ENCODE data around the gene COL4A2.

The COL4A2 gene

DNA sequence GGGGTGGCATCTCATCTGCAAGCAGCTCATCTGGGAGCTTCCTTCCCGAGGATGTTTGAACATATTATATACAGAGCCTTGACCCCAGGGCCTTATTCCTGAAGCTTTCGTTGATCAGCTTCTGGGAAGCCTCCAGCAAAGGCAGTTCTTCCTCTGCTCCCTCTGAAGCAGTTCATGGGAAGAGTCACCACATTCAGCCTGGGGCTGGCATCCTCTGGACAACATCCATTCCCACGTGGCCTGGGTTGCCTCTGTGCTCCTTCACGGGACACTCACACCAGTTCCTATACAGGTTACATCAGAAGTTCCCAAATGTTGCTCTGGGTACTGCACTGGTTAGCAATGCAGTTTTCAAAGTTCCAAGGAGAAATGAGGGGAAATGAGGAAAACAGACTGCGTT lies 29.6 kb downstream of the COL4A2 start:
- in situ Hi-C loops (cut with MboI; ENCODE audit: low sequenced_read_pairs) = no loop called here

DNA sequence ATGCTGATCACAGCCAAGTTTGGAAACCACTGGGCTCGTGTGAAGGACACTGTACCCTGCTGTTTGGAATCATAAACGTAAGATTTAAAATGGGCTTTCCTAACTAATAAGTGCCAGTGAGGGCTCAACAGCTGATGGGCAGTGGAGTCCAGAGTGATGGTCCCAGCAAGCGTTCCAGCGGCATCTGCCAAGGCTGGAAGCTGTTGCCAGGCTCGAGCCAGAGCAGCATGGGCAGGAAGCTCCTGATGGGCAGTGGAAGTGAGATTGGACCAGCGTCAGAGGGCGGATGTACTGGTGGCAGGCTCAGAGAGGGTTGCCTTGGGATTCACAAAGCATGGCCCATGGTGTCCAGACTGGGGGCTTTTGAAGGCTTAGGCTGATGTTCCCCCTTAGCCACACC lies 30.2 kb downstream of the COL4A2 start:
- in situ Hi-C loops (cut with MboI; ENCODE audit: low sequenced_read_pairs) = no loop called here

DNA sequence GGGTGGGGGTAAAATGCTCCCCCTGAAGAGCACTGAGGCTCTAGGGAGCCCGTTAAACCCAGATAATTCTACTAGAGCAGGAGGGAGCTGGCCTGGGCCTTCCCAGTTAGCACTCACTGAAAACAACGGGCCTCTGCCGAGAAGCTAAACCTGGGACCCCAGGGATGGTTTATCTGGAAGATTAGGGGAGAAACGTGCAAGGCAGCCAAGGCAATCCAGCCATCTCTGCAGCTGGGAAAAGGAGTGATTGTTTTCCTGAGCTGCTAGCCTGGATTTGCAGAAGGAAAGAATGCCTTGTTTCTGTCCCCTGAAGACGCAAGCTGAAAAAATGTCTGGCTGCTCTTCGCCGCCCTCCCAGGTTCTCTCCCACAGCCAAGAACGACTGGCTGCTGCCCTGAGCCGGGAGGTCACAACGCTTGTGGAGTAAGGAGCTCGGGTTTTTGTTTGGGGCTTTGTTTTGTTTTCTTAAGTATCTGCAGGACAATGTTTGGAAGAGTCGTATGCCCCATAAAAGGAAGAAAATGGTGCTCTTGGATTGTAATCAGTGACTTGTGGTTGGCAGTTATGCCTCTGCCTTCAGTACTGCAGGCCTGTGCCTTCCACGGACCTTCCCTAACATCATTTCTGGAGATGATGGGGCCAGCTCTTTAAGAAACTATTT lies 31.5 kb downstream of the COL4A2 start:
- in situ Hi-C loops (cut with MboI; ENCODE audit: low sequenced_read_pairs) = no loop called here

DNA sequence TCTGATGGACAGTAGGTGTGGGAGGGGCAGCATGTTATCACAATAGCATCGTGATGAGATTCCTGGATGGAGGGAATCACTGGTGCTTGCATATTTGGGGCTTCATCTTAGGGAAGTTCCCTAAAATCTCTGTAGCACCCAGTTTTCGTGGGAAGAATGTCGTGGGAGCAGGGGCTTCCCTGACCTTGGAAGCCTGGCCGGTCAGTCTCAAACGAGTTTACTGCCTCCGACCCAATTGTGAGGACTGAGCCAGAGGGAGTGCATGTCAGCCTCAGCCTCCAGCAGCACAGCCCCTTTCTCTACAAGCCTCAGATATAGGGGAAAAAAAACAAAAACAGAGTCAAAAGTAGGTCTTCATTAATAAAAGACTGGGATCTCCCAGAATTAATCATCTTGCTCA lies 32.2 kb downstream of the COL4A2 start:
- in situ Hi-C loops (cut with MboI; ENCODE audit: low sequenced_read_pairs) = no loop called here

DNA sequence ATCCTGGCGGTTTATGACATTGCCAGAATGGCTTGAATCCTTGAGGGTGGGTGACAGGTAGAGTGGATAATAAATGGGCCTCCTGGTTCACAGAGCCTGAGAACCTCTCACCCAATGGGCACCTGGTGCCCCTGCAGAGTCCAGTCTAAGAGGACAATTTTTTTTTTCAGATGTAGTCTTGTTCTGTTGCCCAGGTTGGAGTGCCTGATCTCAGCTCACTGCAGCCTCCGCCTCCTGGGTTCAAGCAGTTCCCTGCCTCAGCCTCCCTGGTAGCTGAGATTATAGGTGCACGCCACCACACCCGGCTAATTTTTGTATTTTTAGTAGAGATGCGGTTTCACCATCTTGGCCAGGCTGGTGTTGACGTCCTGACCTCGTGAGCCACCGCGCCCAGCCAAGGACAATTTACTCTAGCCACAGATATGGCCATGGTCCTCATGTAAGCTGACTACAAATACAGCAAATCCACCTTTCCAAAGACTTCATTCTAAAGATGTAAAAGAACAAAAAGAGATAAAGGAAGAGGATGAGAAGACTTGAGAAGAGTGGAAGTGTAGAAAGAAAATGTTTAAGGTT lies 33.0 kb downstream of the COL4A2 start:
- in situ Hi-C loops (cut with MboI; ENCODE audit: low sequenced_read_pairs) = no loop called here

DNA sequence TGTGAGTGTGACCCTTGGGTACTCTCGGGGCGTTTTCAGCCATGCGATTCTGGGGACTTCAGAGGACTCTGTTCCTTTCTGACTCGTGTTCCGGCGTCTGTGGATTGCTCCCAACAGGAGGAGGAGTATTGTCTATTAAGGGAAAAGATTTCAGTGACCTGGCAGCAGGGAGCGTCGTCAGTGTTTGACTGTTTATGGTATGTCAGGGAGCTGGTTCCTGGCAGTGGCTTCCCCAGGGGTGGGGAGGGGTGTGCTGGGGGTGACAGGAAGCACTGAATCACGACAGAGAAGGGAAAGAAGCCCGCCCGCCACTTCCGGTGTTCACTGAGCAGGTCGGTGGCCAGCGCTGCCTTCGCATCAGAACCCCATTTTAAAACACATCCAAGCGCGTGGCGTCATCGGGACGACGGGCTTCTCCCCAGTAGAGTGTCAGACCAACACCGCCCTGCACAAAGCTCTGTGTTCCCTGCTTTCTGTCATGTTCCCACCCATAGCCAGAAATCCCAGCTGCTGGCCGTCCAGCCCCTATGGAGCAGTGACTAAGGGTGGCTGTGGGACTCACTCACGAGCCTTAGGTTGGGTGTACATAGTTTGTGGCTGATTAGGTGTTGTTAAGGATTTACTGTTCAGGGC lies 33.8 kb downstream of the COL4A2 start:
- in situ Hi-C loops (cut with MboI; ENCODE audit: low sequenced_read_pairs) = no loop called here

DNA sequence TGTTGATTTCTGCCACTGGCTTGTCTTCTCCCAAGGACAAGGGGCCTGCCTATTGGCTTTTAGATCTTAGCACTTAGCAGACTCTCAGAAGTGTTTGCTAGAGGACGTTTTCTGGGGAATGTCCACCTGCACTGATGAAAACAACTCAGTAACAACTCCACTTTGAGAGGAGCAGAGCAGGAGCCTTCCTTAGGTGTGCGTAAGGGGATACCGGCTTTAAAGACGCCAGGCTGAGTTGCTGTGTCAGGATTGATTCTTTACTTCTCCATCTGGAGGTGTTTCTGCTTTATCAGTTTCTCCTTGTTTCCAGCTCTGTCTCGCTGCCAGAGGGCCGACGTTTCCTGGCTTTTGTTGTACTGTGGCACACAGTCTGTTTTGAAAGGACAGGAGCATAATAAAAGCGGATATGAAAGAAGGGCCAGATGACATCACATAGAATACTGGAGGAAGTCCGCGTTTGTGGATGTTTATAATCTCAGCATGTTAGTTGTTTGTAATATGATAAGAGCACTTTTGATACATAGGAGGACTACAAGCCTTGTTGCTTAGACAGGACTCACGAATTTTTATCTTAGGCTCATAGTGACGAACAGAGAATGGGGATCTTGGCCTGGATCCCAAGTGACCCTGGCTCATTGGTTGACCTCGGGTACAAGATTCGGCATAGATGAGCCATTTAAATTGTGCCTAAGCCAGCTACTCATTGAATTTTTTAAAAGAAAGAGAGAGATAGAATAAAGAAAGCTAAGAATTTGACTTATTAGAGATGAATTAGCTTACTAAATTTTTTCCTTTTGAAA lies 34.6 kb downstream of the COL4A2 start:
- in situ Hi-C loops (cut with MboI; ENCODE audit: low sequenced_read_pairs) = no loop called here

DNA sequence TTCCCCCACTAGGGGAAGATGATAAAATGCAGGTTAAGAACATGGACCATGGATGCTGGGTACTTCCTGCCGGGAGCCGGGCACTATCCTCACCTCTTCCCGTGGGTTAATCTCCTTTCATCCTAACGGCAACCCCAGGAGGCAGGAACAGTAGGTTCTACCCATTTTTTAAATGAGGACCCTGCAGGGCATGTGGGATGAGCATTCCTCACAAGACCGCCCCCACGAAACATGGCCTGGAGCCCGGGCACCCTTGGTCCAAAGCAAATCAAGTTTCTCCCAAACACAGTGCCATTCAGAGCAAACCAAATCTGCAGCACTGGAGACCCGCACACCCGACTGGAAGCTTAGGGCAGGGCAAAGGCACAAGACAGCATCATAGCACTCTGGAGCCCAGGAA lies 35.4 kb downstream of the COL4A2 start:
- in situ Hi-C loops (cut with MboI; ENCODE audit: low sequenced_read_pairs) = no loop called here

DNA sequence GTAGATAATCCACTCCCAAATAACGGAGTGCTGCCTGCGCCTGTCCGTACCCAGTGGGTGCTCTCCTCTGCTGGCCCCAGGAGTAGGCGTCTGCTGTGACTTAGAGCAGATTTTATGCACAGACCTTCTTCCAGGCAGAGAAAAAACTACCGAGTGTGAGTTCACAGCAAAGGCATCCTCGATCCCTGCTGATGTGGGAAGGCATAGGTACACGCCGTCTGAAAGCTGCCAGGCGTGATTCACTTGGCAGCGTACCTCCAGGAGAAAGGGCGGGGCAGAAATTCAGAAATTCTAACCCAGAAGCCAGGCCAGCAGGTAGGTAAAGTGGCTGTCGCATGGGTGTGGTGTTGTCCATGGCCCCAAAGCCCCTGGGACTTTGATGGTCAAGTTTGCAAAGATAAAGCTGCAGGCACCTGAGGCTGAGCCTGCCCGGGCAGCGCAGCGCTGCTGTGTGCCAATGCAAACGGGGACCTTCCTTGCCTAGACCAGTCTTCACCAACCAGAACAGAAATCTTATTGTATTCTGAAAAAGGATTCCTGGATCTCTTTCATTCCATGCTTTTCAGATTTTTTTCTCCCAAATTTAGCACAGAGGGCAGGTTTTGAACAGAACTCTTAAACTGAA lies 36.3 kb downstream of the COL4A2 start:
- in situ Hi-C loops (cut with MboI; ENCODE audit: low sequenced_read_pairs) = no loop called here

DNA sequence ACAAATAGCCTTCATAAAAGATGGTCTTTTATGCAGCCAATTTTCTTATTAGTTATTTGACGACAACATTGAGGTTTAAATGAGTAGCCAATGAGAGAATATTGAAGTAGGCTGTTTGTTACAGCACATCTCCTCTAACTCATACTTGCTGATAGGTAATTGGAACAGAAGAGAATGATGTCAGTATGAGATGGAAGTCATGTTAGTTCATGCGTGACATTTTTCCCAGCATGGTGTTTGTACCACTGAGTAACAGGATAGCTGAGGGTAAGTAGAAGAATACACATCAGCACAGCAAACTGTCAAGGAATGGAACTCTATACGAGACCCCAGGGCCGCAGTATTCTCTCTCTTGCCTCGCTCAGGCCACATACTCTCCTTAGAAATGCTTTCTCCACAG lies 37.2 kb downstream of the COL4A2 start:
- in situ Hi-C loops (cut with MboI; ENCODE audit: low sequenced_read_pairs) = no loop called here

DNA sequence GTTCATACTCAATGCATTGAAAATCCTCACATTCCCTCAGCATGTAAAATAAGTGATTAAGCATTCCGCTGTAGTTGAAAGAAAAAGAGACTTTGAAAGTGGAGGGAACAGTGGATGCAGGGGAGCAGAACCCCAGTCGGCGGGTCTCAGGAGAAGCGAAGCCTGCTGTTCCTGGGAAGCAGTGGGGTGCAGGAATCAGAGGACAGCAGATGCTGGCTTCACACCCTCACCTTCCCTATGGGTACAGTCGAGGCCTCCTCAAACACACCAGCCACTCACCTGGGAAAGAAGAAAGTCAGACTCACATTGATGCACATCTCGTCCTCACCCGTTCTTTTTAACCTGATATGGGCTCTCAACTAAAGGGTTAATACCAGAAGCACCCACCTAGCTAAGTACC lies 38.2 kb downstream of the COL4A2 start:
- in situ Hi-C loops (cut with MboI; ENCODE audit: low sequenced_read_pairs) = no loop called here

DNA sequence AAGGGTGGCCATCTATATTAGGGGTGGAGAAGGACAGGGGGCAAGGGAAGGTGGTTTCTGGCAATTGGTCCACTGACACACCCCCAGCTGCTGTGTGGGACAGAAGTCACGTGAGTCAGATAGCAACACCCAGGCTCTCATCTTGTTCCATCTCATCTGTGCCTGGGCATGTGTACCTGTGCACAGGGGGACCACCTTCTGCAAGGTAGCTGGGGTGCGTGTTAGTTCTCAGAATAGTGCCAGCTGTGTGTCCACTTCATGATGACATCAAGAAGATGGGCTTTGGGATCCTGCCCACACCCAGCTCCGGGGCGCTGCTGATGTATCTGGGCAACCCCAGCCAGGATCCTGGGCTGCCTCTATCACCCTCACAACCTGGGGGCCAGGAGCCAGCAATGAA lies 38.6 kb downstream of the COL4A2 start:
- in situ Hi-C loops (cut with MboI; ENCODE audit: low sequenced_read_pairs) = no loop called here

DNA sequence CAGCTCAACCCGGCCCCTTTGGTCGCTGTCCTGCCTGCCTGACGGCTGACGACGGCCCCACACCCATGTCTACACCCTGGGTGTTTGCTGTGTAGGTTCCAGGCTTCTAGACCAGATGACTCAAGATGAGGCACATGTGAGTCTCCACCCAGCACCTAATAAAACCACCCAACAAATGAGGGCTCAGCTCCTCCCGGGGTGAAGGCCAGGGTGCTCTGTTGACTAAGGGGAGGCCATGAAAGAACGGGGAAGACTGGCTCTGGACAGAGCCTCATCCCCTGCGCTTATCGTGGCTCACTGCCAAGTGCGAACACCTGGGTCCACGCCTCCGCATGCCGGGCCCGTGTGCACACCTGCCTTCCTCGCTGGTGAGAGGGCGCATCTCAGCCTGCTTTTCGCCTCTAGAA lies 39.6 kb downstream of the COL4A2 start:
- in situ Hi-C loops (cut with MboI; ENCODE audit: low sequenced_read_pairs) = no loop called here

DNA sequence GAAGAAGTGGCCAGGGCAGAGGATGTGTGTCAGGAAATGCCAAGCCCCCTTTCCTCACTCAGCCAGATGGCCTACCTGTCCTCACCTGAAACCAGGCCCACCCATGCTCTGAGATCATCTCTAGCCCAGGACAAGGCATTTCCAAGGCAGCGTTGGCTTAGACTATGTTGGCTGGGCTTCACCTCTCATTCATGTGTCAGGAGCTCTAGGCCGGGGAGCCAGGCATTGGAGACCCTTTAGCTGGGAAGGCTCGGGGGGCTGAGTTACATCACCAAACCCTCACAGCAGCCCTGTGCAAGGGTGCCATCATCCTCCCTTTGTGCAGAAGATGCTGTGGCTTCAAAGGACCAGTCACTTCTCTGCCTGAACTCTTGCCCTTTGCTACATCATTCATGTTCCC lies 40.0 kb downstream of the COL4A2 start:
- in situ Hi-C loops (cut with MboI; ENCODE audit: low sequenced_read_pairs) = no loop called here

DNA sequence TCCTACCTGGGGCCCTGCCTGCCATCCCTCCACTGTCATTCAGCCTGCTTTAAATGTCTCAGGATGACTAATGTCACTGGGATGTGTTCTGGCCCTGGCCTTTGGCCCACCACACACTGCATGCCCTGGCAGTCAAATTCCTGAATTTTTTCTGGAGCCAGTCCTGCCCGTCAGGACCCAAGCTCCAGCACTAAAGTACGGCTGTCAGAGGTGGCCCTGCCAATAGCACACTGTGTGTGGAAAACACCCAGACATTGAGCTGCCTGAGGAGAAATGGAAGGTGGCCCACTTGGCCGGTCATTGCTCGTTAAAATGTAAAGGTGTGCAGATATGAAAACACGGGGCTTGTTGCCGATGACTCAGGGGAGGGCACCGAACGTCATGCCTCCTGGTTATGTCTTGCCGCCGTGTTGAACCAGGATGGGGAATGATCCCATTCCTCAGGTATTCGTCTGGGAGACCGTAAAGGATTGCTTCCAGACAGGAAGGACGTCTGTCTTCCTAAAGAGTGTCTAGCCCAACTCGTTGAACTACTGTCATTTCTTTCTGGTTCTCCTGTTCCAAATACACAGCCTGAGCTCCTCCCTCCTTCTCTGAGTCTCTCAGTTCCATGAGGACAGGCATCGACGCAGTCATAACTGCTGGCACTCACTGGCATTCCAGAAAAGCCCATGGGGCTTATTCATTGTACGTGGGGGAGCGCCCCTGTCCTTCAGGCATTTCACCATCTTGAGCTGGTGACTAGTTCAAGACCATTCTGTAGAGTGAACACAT lies 40.6 kb downstream of the COL4A2 start:
- in situ Hi-C loops (cut with MboI; ENCODE audit: low sequenced_read_pairs) = no loop called here

DNA sequence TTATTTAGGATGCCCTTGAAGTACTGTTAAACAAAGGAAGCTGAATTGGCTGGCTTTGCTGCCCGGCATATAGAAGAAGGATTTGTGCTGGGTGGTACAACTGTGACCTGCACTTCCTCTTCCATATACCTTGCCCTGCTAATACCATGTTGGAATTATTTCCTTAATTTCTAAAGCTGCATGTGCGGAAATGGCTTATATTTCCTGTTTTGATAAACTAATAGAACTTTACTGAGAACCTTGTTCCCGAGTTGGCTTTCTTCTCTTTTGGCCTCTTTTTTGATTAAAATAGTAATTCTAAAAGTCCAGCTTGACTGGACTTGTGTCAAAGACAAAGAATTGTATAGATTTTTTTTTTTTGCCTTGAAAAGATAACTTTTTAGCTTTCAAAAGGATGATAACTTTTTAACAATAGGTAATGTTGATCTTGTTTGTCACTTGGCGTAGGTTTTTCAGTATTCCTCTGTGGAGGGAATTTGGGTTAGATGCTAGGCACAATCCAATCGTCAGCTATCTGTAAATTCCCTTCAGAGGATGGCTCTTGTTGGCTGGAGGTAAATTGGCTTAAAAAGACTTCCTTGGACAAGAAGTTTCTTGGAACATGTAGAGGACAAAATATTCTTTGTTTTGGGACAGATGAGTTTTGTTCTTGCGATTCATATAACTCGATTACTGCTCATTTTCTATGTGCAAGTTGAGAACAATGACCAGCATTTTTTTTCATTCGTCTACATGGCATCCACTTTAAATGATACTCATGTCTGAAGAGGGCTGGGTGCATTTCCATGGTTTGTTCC lies 41.4 kb downstream of the COL4A2 start:
- in situ Hi-C loops (cut with MboI; ENCODE audit: low sequenced_read_pairs) = no loop called here

DNA sequence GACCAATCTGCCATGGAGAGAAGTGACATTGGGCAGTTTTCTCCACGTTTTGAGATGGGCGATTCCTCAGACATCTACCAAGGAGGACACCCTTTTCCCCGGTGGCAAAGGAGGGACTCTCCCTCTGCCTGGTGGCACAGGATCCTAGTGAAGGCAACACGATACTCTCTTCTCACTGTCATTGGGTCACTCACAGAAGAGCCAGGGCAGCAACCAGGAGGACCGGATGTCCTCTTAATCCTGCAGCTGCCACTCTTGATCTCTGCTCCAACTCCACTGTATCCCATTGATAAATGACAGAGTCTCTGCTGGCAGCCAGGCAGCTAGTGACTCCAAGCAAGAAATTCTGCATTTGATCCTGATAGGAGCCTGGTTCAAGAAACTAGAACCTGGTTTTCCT lies 42.2 kb downstream of the COL4A2 start:
- in situ Hi-C loops (cut with MboI; ENCODE audit: low sequenced_read_pairs) = no loop called here

DNA sequence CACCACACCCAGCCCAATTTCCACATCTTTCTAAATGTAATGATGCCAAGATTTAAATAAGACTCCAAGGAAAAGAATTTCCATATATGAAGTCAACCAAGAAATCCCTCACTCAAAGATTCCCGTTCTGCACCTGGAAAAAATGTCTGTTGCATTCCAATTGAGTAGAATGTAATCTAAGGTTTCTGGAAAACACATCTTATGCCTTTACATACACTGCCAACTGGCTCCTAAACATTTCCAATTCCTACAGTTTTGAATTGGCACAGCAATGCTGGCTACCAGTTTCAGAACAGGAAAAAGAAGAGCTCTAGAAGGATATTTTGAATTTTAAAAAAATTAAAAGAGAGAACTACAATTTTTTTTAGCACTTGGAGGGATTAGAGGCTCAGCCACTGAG lies 43.0 kb downstream of the COL4A2 start:
- in situ Hi-C loops (cut with MboI; ENCODE audit: low sequenced_read_pairs) = no loop called here

DNA sequence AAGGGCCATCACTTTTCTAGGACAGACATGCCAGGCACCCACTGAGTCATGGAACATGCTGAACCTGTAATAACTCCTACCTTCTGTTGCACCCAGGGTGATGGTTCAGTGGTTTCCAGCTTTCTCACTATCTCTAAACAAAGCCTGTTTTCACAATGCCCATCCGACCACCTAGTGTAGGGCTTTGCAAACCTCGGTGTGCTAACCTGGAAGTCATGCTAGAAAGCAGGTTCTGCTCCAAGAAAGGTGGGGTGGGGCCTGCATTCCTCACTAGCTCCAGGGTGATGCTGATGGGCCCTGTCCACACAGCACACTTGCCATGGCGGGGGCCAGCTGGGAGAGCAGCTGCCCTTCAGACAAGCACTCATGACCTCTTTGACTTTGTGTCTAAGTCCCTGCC lies 43.4 kb downstream of the COL4A2 start:
- in situ Hi-C loops (cut with MboI; ENCODE audit: low sequenced_read_pairs) = no loop called here

Data from HL-60/S4 treated with retinoic acid at 250 ng/mL for 4 days and 3 days (cell line).